ENCODE measurements around the gene AAGAB. TPM values are rescaled to one million over a fixed set of nuclear protein-coding genes. Genes with fewer than 3 reads are reported as not detected.

AAGAB gene
- total RNA-seq, 1 experiment from 2014 or later = 40.1 TPM

DNA sequence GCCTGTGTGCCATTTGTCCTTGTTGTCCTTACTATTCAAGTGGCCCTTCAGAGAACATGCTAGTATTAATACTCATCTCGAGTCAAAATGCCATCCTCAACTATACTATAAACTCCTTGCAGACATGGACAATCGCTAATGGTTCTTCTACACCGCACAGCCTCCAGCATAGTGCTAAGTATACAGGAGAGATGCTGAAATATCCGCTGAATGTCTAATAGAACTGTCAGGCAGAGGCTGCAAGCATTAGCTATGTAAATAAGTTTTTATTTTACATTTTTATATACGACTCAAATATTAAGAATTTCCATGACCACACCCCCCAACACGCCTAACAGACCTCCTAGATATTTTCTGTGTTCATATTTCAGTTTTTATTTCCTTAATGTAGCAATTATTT is 39.4 kb downstream of the AAGAB start:
- Histone ChIP-seq H3K27me3 (ENCODE audit: insufficient read depth, low read length) (no peaks in the 10 kb centered on the region), H2AFZ (ENCODE audit: low read length) (no peak overlapping the region), H3K79me1 (ENCODE audit: insufficient read depth, low read depth, low read length, poor library complexity, severe bottlenecking) (no peaks in the 10 kb centered on the region), H2BK5ac (ENCODE audit: insufficient read length, low read length) (no peak overlapping the region), H3K27ac (ENCODE audit: insufficient read length, low read depth, low read length) (no peak overlapping the region), H3K18ac (ENCODE audit: insufficient read length, low read depth, low read length) (no peak overlapping the region), H2BK20ac (ENCODE audit: low read depth, low read length, poor library complexity, severe bottlenecking) (no peak overlapping the region), H3K23ac (ENCODE audit: insufficient read length, low read depth, low read length) (no peak overlapping the region), H3K4ac (ENCODE audit: low read depth, low read length) (no peak overlapping the region), H3K4me1 (ENCODE audit: insufficient read depth, low read length) (no peaks in the 10 kb centered on the region), H4K20me1 (ENCODE audit: control insufficient read depth, insufficient read depth, insufficient read length) (no peaks in the 10 kb centered on the region), H2BK12ac (ENCODE audit: insufficient read length, low read depth, low read length) (no peak overlapping the region), H4K5ac (ENCODE audit: insufficient read length, low read depth, low read length) (no peak overlapping the region), H2BK15ac (ENCODE audit: low read depth, low read length) (no peak overlapping the region), H4K8ac (replicated peaks; ENCODE audit: insufficient read length, low read depth, low read length) (no peak overlapping the region), H2AK5ac (ENCODE audit: insufficient read length, low read length) (no peak overlapping the region), H3K4me2 (ENCODE audit: insufficient read depth, insufficient read length, low read length) (no peak overlapping the region), H4K91ac (ENCODE audit: insufficient read length, low read depth, low read length) (no peak overlapping the region), H2BK120ac (ENCODE audit: low read depth, low read length, poor library complexity, severe bottlenecking) (no peak overlapping the region), H3K56ac (ENCODE audit: insufficient read length, low read depth, low read length) (no peak overlapping the region), H3K79me2 (ENCODE audit: insufficient read depth, low read length) (no peaks in the 10 kb centered on the region), H3K14ac (ENCODE audit: insufficient read depth, low read length) (no peak overlapping the region), H3K23me2 (ENCODE audit: insufficient read length, low read depth, low read length, poor library complexity, severe bottlenecking) (no peaks in the 10 kb centered on the region), H3K9ac (ENCODE audit: extremely low read depth, insufficient read length, low read length) (no peak overlapping the region), H3K9me3 (ENCODE audit: control insufficient read depth, low read depth, low read length) (no peaks in the 10 kb centered on the region), H3T11ph (ENCODE audit: low read length) (no peak overlapping the region)
- H3K4me3 Mint-ChIP-seq = no peak overlapping the region
- DNase-seq = no peak
- no peaks in the 10 kb centered on the region for H3K4me1 Mint-ChIP-seq
- no peaks in the 10 kb centered on the region for H3K27me3 Mint-ChIP-seq (ENCODE audit: low read depth)
- H3K27ac Mint-ChIP-seq = no peak overlapping the region
- H3K9me3 Mint-ChIP-seq = no peaks in the 10 kb centered on the region
- WGBS (ENCODE audit: extremely low coverage, insufficient read length, low lambda C conversion rate) = no CpG with 5 or more reads among the region's 6 CpGs
- H3K36me3 Mint-ChIP-seq (ENCODE audit: insufficient read depth in 1 of 3, low read depth in 3 of 3) = peaks cover 0 to 9% (median 0%) of the 10 kb centered on the region in 3 experiments; a peak in 2 of 7 replicates
- TF ChIP-seq, protein P1, sequence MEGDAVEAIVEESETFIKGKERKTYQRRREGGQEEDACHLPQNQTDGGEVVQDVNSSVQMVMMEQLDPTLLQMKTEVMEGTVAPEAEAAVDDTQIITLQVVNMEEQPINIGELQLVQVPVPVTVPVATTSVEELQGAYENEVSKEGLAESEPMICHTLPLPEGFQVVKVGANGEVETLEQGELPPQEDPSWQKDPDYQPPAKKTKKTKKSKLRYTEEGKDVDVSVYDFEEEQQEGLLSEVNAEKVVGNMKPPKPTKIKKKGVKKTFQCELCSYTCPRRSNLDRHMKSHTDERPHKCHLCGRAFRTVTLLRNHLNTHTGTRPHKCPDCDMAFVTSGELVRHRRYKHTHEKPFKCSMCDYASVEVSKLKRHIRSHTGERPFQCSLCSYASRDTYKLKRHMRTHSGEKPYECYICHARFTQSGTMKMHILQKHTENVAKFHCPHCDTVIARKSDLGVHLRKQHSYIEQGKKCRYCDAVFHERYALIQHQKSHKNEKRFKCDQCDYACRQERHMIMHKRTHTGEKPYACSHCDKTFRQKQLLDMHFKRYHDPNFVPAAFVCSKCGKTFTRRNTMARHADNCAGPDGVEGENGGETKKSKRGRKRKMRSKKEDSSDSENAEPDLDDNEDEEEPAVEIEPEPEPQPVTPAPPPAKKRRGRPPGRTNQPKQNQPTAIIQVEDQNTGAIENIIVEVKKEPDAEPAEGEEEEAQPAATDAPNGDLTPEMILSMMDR (conservative IDR thresholded peaks at IDR 0.05) = no peak
